GM19193 (cell line): ENCODE results near the gene DHCR24.

Experiments
- POLR2A ChIP-seq: IDR thresholded peaks from 4 replicates; pipeline ENCODE4 v1.6.1; 2011; ENCODE audit not compliant: insufficient read depth, insufficient read length; ENCODE audit errors: extremely low read depth

The DHCR24 gene

GRCh38 chr1:54872036-54872331 is 15.0 kb downstream of the DHCR24 start:
- TF ChIP-seq POLR2A: no peak

GRCh38 chr1:54871275-54872035 is 15.5 kb downstream of the DHCR24 start:
- no peak for TF ChIP-seq POLR2A

- no peak for TF ChIP-seq POLR2A
Measured at GRCh38 chr1:54870869-54871268, 16.1 kb downstream of the DHCR24 start.

- TF ChIP-seq POLR2A: no peak
Measured at GRCh38 chr1:54869173-54869851, 17.7 kb downstream of the DHCR24 start.

GRCh38 chr1:54867717-54868057 is 19.3 kb downstream of the DHCR24 start:
- TF ChIP-seq POLR2A: no peak

- TF ChIP-seq POLR2A: no peak
Measured at GRCh38 chr1:54866801-54867716, 19.9 kb downstream of the DHCR24 start.

- TF ChIP-seq POLR2A: no peak
Measured at GRCh38 chr1:54865238-54866073, 21.5 kb downstream of the DHCR24 start.

GRCh38 chr1:54864460-54865208 is 22.4 kb downstream of the DHCR24 start:
- TF ChIP-seq POLR2A: no peak

- TF ChIP-seq POLR2A: no peak
Measured at GRCh38 chr1:54863267-54863665, 23.7 kb downstream of the DHCR24 start.

GRCh38 chr1:54861070-54861761 is 25.8 kb downstream of the DHCR24 start:
- no peak for TF ChIP-seq POLR2A

GRCh38 chr1:54859700-54860391 is 27.1 kb downstream of the DHCR24 start:
- no peak for TF ChIP-seq POLR2A

GRCh38 chr1:54857746-54858561 is 29.0 kb downstream of the DHCR24 start:
- TF ChIP-seq POLR2A: no peak
